GM23338 (cell line): ENCODE data around the gene KLHL6.

ENCODE experiments used
- EZH2 ChIP-seq: fragments of 200-600 bp; sonication (generic); IDR thresholded peaks from one replicate; pipeline ENCODE4 v1.8.0; 2017; ENCODE audit warnings: antibody characterized with exemption, mild to moderate bottlenecking, low read depth; ENCODE audit not compliant: unreplicated experiment
- JUNB ChIP-seq: IDR thresholded peaks from one replicate; pipeline ENCODE4 v1.6.1; 2016; ENCODE audit warnings: antibody characterized with exemption; ENCODE audit not compliant: unreplicated experiment
- POLR2AphosphoS5 ChIP-seq: IDR thresholded peaks from 2 replicates; pipeline ENCODE4 v1.6.1; 2016; ENCODE audit warnings: antibody characterized with exemption, low read depth
- TF ChIP-seq, protein P1 (sequence below), 2 experiments: fragments of 200-600 bp in 1 of 2; sonication (generic) in 1 of 2; conservative IDR thresholded peaks; 2 replicates each; pipeline versions ENCODE4 v1.5.1 to v1.6.1; 2016 to 2017; ENCODE audit warnings: antibody characterized with exemption in 2 of 2, low read depth in 2 of 2, mild to moderate bottlenecking in 2 of 2, moderate library complexity in 1 of 2

DNA sequence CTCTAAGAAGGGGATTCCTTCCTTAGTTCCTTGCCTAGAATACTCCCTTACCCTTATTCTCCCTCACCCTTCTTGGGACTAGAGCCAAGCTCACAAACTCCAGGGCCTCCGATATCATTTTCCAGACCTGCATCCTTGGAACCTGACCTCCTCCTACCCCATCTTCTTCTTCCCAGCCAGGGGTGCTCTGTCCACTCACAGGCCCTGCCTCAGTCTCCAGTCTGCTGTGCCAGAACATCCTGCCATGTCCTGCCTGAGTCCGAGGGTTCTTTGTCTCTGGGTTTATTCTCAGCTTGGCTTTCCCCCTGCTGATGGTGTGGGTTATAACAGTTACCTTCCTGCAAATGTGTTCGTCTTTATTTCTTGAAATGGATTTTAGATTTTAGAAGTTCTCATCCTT is 67.2 kb downstream of the KLHL6 start:
- TF ChIP-seq, protein P1, sequence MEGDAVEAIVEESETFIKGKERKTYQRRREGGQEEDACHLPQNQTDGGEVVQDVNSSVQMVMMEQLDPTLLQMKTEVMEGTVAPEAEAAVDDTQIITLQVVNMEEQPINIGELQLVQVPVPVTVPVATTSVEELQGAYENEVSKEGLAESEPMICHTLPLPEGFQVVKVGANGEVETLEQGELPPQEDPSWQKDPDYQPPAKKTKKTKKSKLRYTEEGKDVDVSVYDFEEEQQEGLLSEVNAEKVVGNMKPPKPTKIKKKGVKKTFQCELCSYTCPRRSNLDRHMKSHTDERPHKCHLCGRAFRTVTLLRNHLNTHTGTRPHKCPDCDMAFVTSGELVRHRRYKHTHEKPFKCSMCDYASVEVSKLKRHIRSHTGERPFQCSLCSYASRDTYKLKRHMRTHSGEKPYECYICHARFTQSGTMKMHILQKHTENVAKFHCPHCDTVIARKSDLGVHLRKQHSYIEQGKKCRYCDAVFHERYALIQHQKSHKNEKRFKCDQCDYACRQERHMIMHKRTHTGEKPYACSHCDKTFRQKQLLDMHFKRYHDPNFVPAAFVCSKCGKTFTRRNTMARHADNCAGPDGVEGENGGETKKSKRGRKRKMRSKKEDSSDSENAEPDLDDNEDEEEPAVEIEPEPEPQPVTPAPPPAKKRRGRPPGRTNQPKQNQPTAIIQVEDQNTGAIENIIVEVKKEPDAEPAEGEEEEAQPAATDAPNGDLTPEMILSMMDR (conservative IDR thresholded peaks at IDR 0.05; ENCODE audit: low read depth in 2 of 2), result no peak
- TF ChIP-seq POLR2AphosphoS5 (no peak), EZH2 (no peak), JUNB (no peak)
